IMR-90 (cell line): ENCODE measurements around the gene TAF1B.

ENCODE experiments used
- CTCF ChIP-seq: conservative IDR thresholded peaks from 2 replicates; pipeline ENCODE4 v1.5.1; 2012; ENCODE audit warnings: mild to moderate bottlenecking, low read depth, low read length, improper control_type of control experiment
- NFE2L2 ChIP-seq: fragments of 150-350 bp; IDR thresholded peaks from 2 replicates; pipeline ENCODE4 v1.6.1; 2016; ENCODE audit warnings: low read depth, mild to moderate bottlenecking, low read length
- RAD21 ChIP-seq: IDR thresholded peaks from 2 replicates; pipeline ENCODE4 v1.6.1; 2012; ENCODE audit warnings: low read length, improper control_type of control experiment
- RFX5 ChIP-seq: IDR thresholded peaks from 2 replicates; pipeline ENCODE4 v1.8.0; 2012; ENCODE audit warnings: low read depth, mild to moderate bottlenecking, low read length, moderate library complexity
- USF2 ChIP-seq: fragments of 150-350 bp; IDR thresholded peaks from 2 replicates; pipeline ENCODE4 v1.6.1; 2017; ENCODE audit warnings: mild to moderate bottlenecking, antibody characterized with exemption, low read length, low read depth

- no peak for TF ChIP-seq CTCF
- TF ChIP-seq USF2 = no peak
- no peak for TF ChIP-seq RFX5
- TF ChIP-seq NFE2L2 = no peak
- no peak for TF ChIP-seq RAD21
These were observed 106.1 kb downstream of the TAF1B start for GRCh38 chr2:9949239-9949991.
